ENCODE data around the gene CD96.

CD96 gene

GRCh38 chr3:111592936-111593335, 50.9 kb downstream of the CD96 start:
- TF ChIP-seq POLR2AphosphoS5 (IDR thresholded peaks at IDR 0.05; ENCODE audit: low read depth) = no peak
- no peak for TF ChIP-seq CTCF (IDR thresholded peaks at IDR 0.05; ENCODE audit: insufficient read depth, low read length)
- TF ChIP-seq SPI1 (IDR thresholded peaks at IDR 0.05; ENCODE audit: borderline replicate concordance, low read depth) = no peak
- TF ChIP-seq GABPA (IDR thresholded peaks at IDR 0.05; ENCODE audit: low read depth) = no peak
- TF ChIP-seq REST (IDR thresholded peaks at IDR 0.05; ENCODE audit: insufficient replicate concordance, low read depth) = no peak
- no peak overlapping the region for H3K4me3 ChIP-seq (replicated peaks; ENCODE audit: insufficient read depth, low read length)
- DNase-seq (ENCODE audit: low read depth in 1 of 2, low spot score in 1 of 2) = no peak
- no peak overlapping the region for H3K27ac ChIP-seq (replicated peaks)
- H3K27me3 ChIP-seq (ENCODE audit: insufficient read depth, poor library complexity, severe bottlenecking) = no peaks in the 10 kb centered on the region

- Histone ChIP-seq H3K4me3 (replicated peaks; ENCODE audit: insufficient read depth, low read length) (no peak overlapping the region), H3K27me3 (ENCODE audit: insufficient read depth, poor library complexity, severe bottlenecking) (no peaks in the 10 kb centered on the region), H3K27ac (replicated peaks) (no peak overlapping the region)
- TF ChIP-seq CTCF (IDR thresholded peaks at IDR 0.05; ENCODE audit: insufficient read depth, low read length) (no peak), POLR2AphosphoS5 (IDR thresholded peaks at IDR 0.05; ENCODE audit: low read depth) (no peak), SPI1 (IDR thresholded peaks at IDR 0.05; ENCODE audit: borderline replicate concordance, low read depth) (no peak), REST (IDR thresholded peaks at IDR 0.05; ENCODE audit: insufficient replicate concordance, low read depth) (no peak), GABPA (IDR thresholded peaks at IDR 0.05; ENCODE audit: low read depth) (no peak)
- DNase-seq (ENCODE audit: low read depth in 1 of 2, low spot score in 1 of 2) = no peak
These were observed 51.7 kb downstream of the CD96 start for GRCh38 chr3:111593666-111594065.

GRCh38 chr3:111594205-111594604, 52.2 kb downstream of the CD96 start:
- TF ChIP-seq SPI1 (IDR thresholded peaks at IDR 0.05; ENCODE audit: borderline replicate concordance, low read depth) (no peak), REST (IDR thresholded peaks at IDR 0.05; ENCODE audit: insufficient replicate concordance, low read depth) (no peak), POLR2AphosphoS5 (IDR thresholded peaks at IDR 0.05; ENCODE audit: low read depth) (no peak), GABPA (IDR thresholded peaks at IDR 0.05; ENCODE audit: low read depth) (no peak), CTCF (IDR thresholded peaks at IDR 0.05; ENCODE audit: insufficient read depth, low read length) (no peak)

More at GRCh38 chr3:111594205-111594604, 52.2 kb downstream of the CD96 start:
- Histone ChIP-seq H3K27me3 (ENCODE audit: insufficient read depth, poor library complexity, severe bottlenecking) (no peaks in the 10 kb centered on the region), H3K27ac (replicated peaks) (no peak overlapping the region), H3K4me3 (replicated peaks; ENCODE audit: insufficient read depth, low read length) (no peak overlapping the region)
- DNase-seq (ENCODE audit: low read depth in 1 of 2, low spot score in 1 of 2) = no peak

Data from HL-60 (cell line).